Heart right ventricle (tissue), 16 donors: Measurements from ENCODE around the gene MFSD11. TPM values are rescaled to one million over a fixed set of nuclear protein-coding genes. Genes with fewer than 3 reads are reported as not detected.
A peak's percentile ranks its signal among the peaks of the same experiment; 100 is the strongest.

Experiments used
- ATAC-seq, 8 donors: fragments of 200-7000 bp; cut with Tn5 transposase; one replicate each; pipeline ENCODE4 v1.9.1; 2020; ENCODE audit warnings: mild to moderate bottlenecking in 8 of 8, moderate library complexity in 8 of 8, moderate number of reproducible peaks in 1 of 8
- DNase-seq, 2 donors: peaks; one replicate each; pipeline ENCODE4 v3.0.0-alpha.2; 2020
- H3K27ac ChIP-seq, 10 donors: fragments of 200-600 bp; sonication (generic) in 2 of 10; one replicate each; pipeline versions ENCODE4 v1.5.0 to v1.8.0; 2020 to 2022; ENCODE audit warnings: mild to moderate bottlenecking in 3 of 10
- H3K27me3 ChIP-seq, 7 donors: fragments of 200-600 bp; one replicate each; pipeline ENCODE4 v1.8.0; 2021 to 2022; ENCODE audit warnings: mild to moderate bottlenecking in 2 of 7
- H3K36me3 ChIP-seq, 9 donors: fragments of 200-600 bp; sonication (generic) in 1 of 9; one replicate each; pipeline versions ENCODE4 v1.5.0 to v1.8.0; 2020 to 2022; ENCODE audit warnings: mild to moderate bottlenecking in 2 of 9
- H3K4me1 ChIP-seq, 9 donors: fragments of 200-600 bp; sonication (generic) in 1 of 9; one replicate each; pipeline versions ENCODE4 v1.5.0 to v1.8.0; 2020 to 2022; ENCODE audit warnings: mild to moderate bottlenecking in 4 of 9
- H3K4me3 ChIP-seq, 10 donors: fragments of 200-600 bp; sonication (generic) in 2 of 10; one replicate each; pipeline versions ENCODE4 v1.5.0 to v1.8.0; 2020 to 2022; ENCODE audit warnings: mild to moderate bottlenecking in 7 of 10, moderate library complexity in 2 of 10
- H3K9me3 ChIP-seq, 11 donors: fragments of 200-600 bp in 10 of 11; sonication (generic) in 2 of 11; one replicate each; pipeline versions ENCODE4 v1.5.0 to v1.8.0; 2013 to 2022; ENCODE audit warnings: mild to moderate bottlenecking in 2 of 11, control low read depth in 1 of 11, moderate library complexity in 1 of 11
- CTCF ChIP-seq, 9 donors: fragments of 200-600 bp; sonication (generic) in 2 of 9; IDR thresholded peaks; one replicate each; pipeline versions ENCODE4 v1.5.0 to v1.8.0; 2021 to 2022; ENCODE audit warnings: antibody characterized with exemption in 9 of 9, mild to moderate bottlenecking in 5 of 9, moderate library complexity in 1 of 9
- WGBS, 2 donors: extraction: QIAGEN DNeasy Blood & Tissue Kit; methylation state at CpG; one replicate each; pipeline ENCODE4 v1.1.7; 2013; ENCODE audit warnings: inconsistent platforms in 1 of 2; 5-methylcytosine and 5-hydroxymethylcytosine counted together
- intact Hi-C, 10 donors: fragments of 100-400 bp; cut with DNase I; formaldehyde crosslinking; loops; one replicate each; pipeline versions ENCODE4 v1.11.1 to v1.14.2; 2022
- polyA plus RNA-seq, 2 donors: library from polyadenylated mRNA; stranded (reverse); fragments of 200-250 nt; gene quantifications; one replicate each; pipeline ENCODE4 v1.2.3, GENCODE V29; 2013
- total RNA-seq, 10 donors: library from RNA; stranded (reverse); fragmentation: NEBNext Ultra II Directional in 3 of 10; extraction: Animal tissue kit (Norgen Biotek cat#: 25700) in 3 of 10; gene quantifications; one replicate each; pipeline versions ENCODE4 v1.2.1 to v1.2.4, GENCODE V29; 2021 to 2023
- donor health status: Arrhythmogenic right ventricular cardiomyopathy.
- donor health status: ischemic (EF 13 %, LVEDD 7.1; RV severe dilation, severe dysfunction).
- donor health status: healthy with polysubstance abuse.
- donor health status: DM: no; HTN: yes; CAD: no.
- donor health status: DM: no; HTN: no; CAD: no.
- donor health status: ischemic (EF 25% LVEDD 6.9; RV normal size, moderate dysfunction).
- donor health status: ischemic (EF 25% LVEDD 5.7; RV mildly dilated, moderate dysfunction).
- donor health status: healthy.
- donor health status: DM: yes; HTN: yes; CAD: no.
- donor health status: Ischemic cardiomyopathy.
- donor health status: ischemic (EF 35%, LVEDD 5.7; RV mildly dilated, moderate dysfunction).
- donor health status: nonischemic (EF 11% LVEDD 7.7; RV severe dilation, severe dysfunction).
- donor health status: DM: yes; HTN: yes; CAD: no.
- donor health status: PGD.
- donor health status: ischemic (EF 29% LVEDD 5.4; RV normal size, mild dysfunction).
- donor health status: nonischemic (EF 23%, LVEDD 6.1; RV moderate dilation, normal function).

Gene MFSD11
- total and polyA plus RNA-seq, 12 donors = 9.2 to 34.4 (median 28.9) TPM

- H3K36me3 ChIP-seq = peaks cover 0 to 61% (median 24%) of the 10 kb centered on the region in 9 donors
- TF ChIP-seq CTCF (IDR thresholded peaks at IDR 0.05) = no peak
- H3K27me3 ChIP-seq = no peaks in the 10 kb centered on the region
- no peak overlapping the region for H3K4me3 ChIP-seq
- ATAC-seq = no peak
- intact Hi-C loops = loop anchor here in 8 of 10 donors (2.0 to 10.0 kb wide), 7 partner anchors 33 to 159 kb away; no protein-coding TSS in a partner anchor
- H3K4me1 ChIP-seq = peaks cover 21 to 77% (median 56%) of the 10 kb centered on the region in 9 donors
- no peaks in the 10 kb centered on the region for H3K9me3 ChIP-seq
- 74 to 84% methylated on average over 7 of the region's 7 CpGs for WGBS, 2 donors
- no peak for DNase-seq
- H3K27ac ChIP-seq = peak overlapping the region in 2 of 10 donors; percentile 31 to 86
Measured at GRCh38 chr17:76713765-76714164, 24.2 kb upstream of the MFSD11 start.

DNA sequence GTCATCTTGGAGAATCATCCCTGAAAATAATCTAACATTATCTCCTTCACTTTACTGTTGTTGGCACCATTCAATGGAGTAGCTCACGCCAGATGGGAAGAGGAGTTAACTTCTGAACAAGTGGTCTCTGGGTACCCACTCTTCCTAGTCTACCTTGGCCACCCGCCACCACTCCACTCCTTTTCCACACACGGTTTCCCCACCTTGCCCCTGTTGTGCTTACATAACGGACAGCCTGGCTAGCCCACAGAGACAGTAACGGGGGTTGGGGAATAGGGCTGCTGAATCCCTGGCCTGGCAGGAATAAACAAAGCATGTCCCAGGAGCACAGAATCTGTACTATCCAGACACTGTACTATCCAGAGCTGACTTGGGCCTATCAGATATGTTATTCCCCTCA lies 23.6 kb upstream of the MFSD11 start:
- intact Hi-C loops = loop anchor here in 8 of 10 donors (2.0 to 10.0 kb wide), 7 partner anchors 34 to 160 kb away; no protein-coding TSS in a partner anchor
- Histone ChIP-seq H3K4me3 (no peak overlapping the region), H3K4me1 (peaks cover 20 to 71% (median 50%) of the 10 kb centered on the region in 9 donors), H3K27ac (peak overlapping the region in 6 of 10 donors; percentile 31 to 87 (median 65)), H3K9me3 (no peaks in the 10 kb centered on the region), H3K36me3 (peaks cover 0 to 67% (median 30%) of the 10 kb centered on the region in 9 donors), H3K27me3 (no peaks in the 10 kb centered on the region)
- TF ChIP-seq CTCF (IDR thresholded peaks at IDR 0.05) = no peak
- 67 to 69% methylated on average over 5 of the region's 5 CpGs for whole genome bisulfite sequencing, 2 donors
- ATAC-seq (no peak), DNase-seq (no peak)

- Histone ChIP-seq H3K27me3 (no peaks in the 10 kb centered on the region), H3K9me3 (no peaks in the 10 kb centered on the region), H3K27ac (peak overlapping the region in 8 of 10 donors; percentile 39 to 87 (median 62)), H3K4me3 (no peak overlapping the region), H3K36me3 (peaks cover 0 to 73% (median 36%) of the 10 kb centered on the region in 9 donors), H3K4me1 (peaks cover 20 to 65% (median 49%) of the 10 kb centered on the region in 9 donors)
- DNase-seq (peak; percentile 70 to 79), ATAC-seq (peak in 3 of 8 donors; percentile 1 to 35 (median 34))
- TF ChIP-seq CTCF (IDR thresholded peaks at IDR 0.05) = peak; percentile 68 to 89 (median 87)
- intact Hi-C loops = loop anchor here in 8 of 10 donors (2.0 to 10.0 kb wide), 8 partner anchors 33 to 160 kb away; no protein-coding TSS in a partner anchor
- WGBS, 2 donors = 24 to 29% methylated on average over 4 of the region's 4 CpGs
Measured at GRCh38 chr17:76714822-76715495, 23.0 kb upstream of the MFSD11 start.

DNA sequence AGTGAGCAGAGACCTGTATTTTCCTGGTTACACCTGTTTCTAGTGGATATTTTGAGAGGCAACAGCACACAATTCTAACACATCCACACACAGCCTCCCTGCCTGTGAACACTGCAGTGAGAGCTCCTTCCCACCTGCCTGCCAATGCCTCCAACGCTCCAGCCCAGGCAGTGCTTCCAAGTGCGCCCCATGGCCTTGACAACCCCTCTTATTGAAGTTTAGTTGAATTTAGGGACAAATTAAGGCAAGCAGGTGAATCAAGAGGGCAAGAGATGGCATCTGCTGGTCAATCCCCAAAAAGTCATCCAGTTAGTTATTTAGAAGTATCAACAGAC lies 22.5 kb upstream of the MFSD11 start:
- DNase-seq = no peak
- no peak for ATAC-seq
- WGBS, 2 donors = 71 to 80% methylated on average over 2 of the region's 2 CpGs

More for the DNA sequence above, 22.5 kb upstream of the MFSD11 start:
- no peaks in the 10 kb centered on the region for H3K27me3 ChIP-seq
- peak overlapping the region in 8 of 10 donors; percentile 39 to 87 (median 62) for H3K27ac ChIP-seq
- H3K4me3 ChIP-seq = peak overlapping the region in 1 of 10 donors; percentile 16
- peaks cover 20 to 64% (median 50%) of the 10 kb centered on the region in 9 donors for H3K4me1 ChIP-seq
- no peaks in the 10 kb centered on the region for H3K9me3 ChIP-seq
- no peak for TF ChIP-seq CTCF (IDR thresholded peaks at IDR 0.05)
- intact Hi-C loops = loop anchor here in 5 of 10 donors (2.0 to 10.0 kb wide), 5 partner anchors 33 to 161 kb away; no protein-coding TSS in a partner anchor
- peaks cover 0 to 78% (median 41%) of the 10 kb centered on the region in 9 donors for H3K36me3 ChIP-seq
